HepG2 (cell line): ENCODE measurements around the gene DDX17. TPM values are rescaled to one million over a fixed set of nuclear protein-coding genes. Genes with fewer than 3 reads are reported as not detected.

ENCODE experiments used
- BHLHE40 ChIP-seq: IDR thresholded peaks from 2 replicates; pipeline ENCODE4 v1.6.1; 2011; ENCODE audit warnings: low read length, improper control_type of control experiment
- BRF2 ChIP-seq: sonication (generic); formaldehyde crosslinking; IDR thresholded peaks from 2 replicates; pipeline ENCODE4 v1.8.1; 2022; ENCODE audit warnings: mild to moderate bottlenecking, missing genetic modification reagents
- FOXA1 ChIP-seq, 2 experiments: fragments of 450-650 bp in 1 of 2; sonication (generic) in 1 of 2; formaldehyde crosslinking in 1 of 2; IDR thresholded peaks; 2 replicates each; pipeline versions ENCODE4 v1.4.0 to v1.6.1; 2016 to 2020; ENCODE audit warnings: missing genetic modification reagents in 1 of 2
- REPIN1 ChIP-seq: sonication (generic); formaldehyde crosslinking; IDR thresholded peaks from 2 replicates; pipeline ENCODE4 v1.8.0; 2022; ENCODE audit warnings: missing genetic modification reagents, low read depth, mild to moderate bottlenecking, borderline replicate concordance
- SKI ChIP-seq: fragments of 450-650 bp; IDR thresholded peaks from one replicate; pipeline ENCODE4 v1.6.1; 2018; ENCODE audit warnings: mild to moderate bottlenecking; ENCODE audit not compliant: partially characterized antibody
- ZBTB1 ChIP-seq: sonication (generic); formaldehyde crosslinking; IDR thresholded peaks from 2 replicates; pipeline ENCODE4 v1.4.0; 2020; ENCODE audit warnings: missing genetic modification reagents, borderline replicate concordance
- ZBTB3 ChIP-seq: sonication (generic); formaldehyde crosslinking; IDR thresholded peaks from 2 replicates; pipeline ENCODE4 v1.4.0; 2020; ENCODE audit warnings: low read depth, mild to moderate bottlenecking, moderate library complexity, missing genetic modification reagents, borderline replicate concordance
- ZNF143 ChIP-seq: sonication (generic); formaldehyde crosslinking; IDR thresholded peaks from 2 replicates; pipeline ENCODE4 v1.4.0; 2020; ENCODE audit warnings: missing genetic modification reagents
- ZNF274 ChIP-seq: sonication (generic); formaldehyde crosslinking; IDR thresholded peaks from 2 replicates; pipeline ENCODE4 v1.5.1; 2020; ENCODE audit warnings: mild to moderate bottlenecking, missing genetic modification reagents
- ZNF501 ChIP-seq: sonication (generic); formaldehyde crosslinking; IDR thresholded peaks from 2 replicates; pipeline ENCODE4 v1.5.1; 2020; ENCODE audit warnings: mild to moderate bottlenecking, moderate library complexity, missing genetic modification reagents
- ZNF619 ChIP-seq: sonication (generic); formaldehyde crosslinking; IDR thresholded peaks from 2 replicates; pipeline ENCODE4 v1.4.0; 2020; ENCODE audit warnings: mild to moderate bottlenecking, missing genetic modification reagents
- ZNF788 ChIP-seq: sonication (generic); formaldehyde crosslinking; IDR thresholded peaks from 2 replicates; pipeline ENCODE4 v1.5.0; 2020; ENCODE audit warnings: mild to moderate bottlenecking, missing genetic modification reagents, borderline replicate concordance
- ZNF790 ChIP-seq: sonication (generic); formaldehyde crosslinking; IDR thresholded peaks from 2 replicates; pipeline ENCODE4 v1.8.0; 2022; ENCODE audit warnings: missing genetic modification reagents, mild to moderate bottlenecking, borderline replicate concordance
- ZSCAN31 ChIP-seq: sonication (generic); formaldehyde crosslinking; IDR thresholded peaks from 2 replicates; pipeline ENCODE4 v1.5.0; 2020; ENCODE audit warnings: low read depth, mild to moderate bottlenecking, missing genetic modification reagents
- polyA plus RNA-seq, 8 experiments: library from polyadenylated mRNA; depleted of rRNA in 3 of 8; stranded (reverse) in 7 of 8; unstranded in 1 of 8; fragments of >200 nt; fragmentation: Illumina TruSeq in 4 of 8; extraction: Trizol in 4 of 8; gene quantifications; 2 replicates each; pipeline versions ENCODE4 v1.2.1 to v1.2.3, GENCODE V29; 2011 to 2016; ENCODE audit warnings: low read depth in 4 of 8, missing spikeins in 1 of 8, mixed read lengths in 1 of 8; ENCODE audit not compliant: insufficient read depth in 1 of 8
- total RNA-seq, 5 experiments: library from RNA; depleted of rRNA; stranded (reverse); fragments of >200 nt; fragmentation: Illumina TruSeq; extraction: Trizol; gene quantifications; 2 replicates each; pipeline ENCODE4 v1.2.3, GENCODE V29; 2016; ENCODE audit warnings: low read depth in 1 of 5
- TF ChIP-seq, protein P1 (sequence below): sonication (generic); formaldehyde crosslinking; IDR thresholded peaks from 2 replicates; pipeline ENCODE4 v1.4.0; 2020; ENCODE audit warnings: missing genetic modification reagents, borderline replicate concordance
- TF ChIP-seq, protein P2 (sequence below): sonication (generic); formaldehyde crosslinking; IDR thresholded peaks from 2 replicates; pipeline ENCODE4 v1.4.0; 2020; ENCODE audit warnings: missing genetic modification reagents, borderline replicate concordance
- TF ChIP-seq, protein P3 (sequence below): IDR thresholded peaks from 2 replicates; pipeline ENCODE4 v1.6.1; 2016; ENCODE audit warnings: missing biosample characterization, missing genetic modification reagents, low read depth

Gene DDX17
- total and polyA plus RNA-seq, 2 of the 13 experiments (the other 11 are each of a cell fraction or from before 2014, with no cell fraction given) = 238 to 344 TPM

DNA sequence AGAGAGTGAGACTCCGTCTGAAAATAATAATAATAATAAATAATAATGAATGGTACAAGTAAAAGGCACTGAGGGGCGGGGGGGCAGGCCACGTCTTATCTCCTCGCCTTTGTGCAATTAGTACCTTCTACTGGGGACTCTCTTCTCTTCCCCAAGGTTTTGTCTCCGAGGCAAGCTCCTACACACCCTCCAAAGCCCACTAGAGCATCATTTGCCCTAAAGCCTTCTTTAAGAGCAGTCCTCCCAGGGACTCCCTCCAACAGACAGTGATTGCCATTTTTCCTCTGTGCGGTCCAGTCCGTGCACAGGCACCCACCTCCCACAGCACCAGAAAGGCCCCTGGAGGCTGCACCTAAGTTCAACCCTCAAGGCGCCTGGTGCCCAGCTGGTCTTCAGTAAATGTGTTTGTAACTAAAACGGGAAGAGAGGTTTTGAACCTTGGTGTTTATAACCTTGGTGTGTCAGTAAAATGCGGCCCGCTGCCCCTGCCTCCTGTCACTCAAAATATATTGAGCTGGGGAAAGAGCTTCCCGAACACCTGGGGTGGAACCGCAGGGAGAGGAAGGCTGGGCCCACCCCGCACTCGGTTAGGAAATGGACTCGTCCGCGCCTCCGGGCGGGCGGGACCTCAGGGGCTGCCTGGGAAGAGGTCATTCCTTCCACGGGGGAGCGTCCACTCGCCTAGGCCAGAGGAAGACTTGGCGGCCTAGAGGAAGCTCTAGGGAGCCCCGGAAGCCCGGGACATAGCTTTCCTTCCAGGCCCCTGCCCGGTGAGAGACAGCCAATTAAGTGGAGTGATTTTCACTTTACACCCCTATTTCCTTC, 42.9 kb downstream of the DDX17 start (continued):
- TF ChIP-seq, protein P1, sequence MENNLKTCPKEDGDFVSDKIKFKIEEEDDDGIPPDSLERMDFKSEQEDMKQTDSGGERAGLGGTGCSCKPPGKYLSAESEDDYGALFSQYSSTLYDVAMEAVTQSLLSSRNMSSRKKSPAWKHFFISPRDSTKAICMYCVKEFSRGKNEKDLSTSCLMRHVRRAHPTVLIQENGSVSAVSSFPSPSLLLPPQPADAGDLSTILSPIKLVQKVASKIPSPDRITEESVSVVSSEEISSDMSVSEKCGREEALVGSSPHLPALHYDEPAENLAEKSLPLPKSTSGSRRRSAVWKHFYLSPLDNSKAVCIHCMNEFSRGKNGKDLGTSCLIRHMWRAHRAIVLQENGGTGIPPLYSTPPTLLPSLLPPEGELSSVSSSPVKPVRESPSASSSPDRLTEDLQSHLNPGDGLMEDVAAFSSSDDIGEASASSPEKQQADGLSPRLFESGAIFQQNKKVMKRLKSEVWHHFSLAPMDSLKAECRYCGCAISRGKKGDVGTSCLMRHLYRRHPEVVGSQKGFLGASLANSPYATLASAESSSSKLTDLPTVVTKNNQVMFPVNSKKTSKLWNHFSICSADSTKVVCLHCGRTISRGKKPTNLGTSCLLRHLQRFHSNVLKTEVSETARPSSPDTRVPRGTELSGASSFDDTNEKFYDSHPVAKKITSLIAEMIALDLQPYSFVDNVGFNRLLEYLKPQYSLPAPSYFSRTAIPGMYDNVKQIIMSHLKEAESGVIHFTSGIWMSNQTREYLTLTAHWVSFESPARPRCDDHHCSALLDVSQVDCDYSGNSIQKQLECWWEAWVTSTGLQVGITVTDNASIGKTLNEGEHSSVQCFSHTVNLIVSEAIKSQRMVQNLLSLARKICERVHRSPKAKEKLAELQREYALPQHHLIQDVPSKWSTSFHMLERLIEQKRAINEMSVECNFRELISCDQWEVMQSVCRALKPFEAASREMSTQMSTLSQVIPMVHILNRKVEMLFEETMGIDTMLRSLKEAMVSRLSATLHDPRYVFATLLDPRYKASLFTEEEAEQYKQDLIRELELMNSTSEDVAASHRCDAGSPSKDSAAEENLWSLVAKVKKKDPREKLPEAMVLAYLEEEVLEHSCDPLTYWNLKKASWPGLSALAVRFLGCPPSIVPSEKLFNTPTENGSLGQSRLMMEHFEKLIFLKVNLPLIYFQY (CRISPR knock-in tag) = peak; percentile 39; the same call in 1 of the 2 replicates
- TF ChIP-seq SKI (no peak), REPIN1 (peak; percentile 58; the same call in 1 of the 2 replicates), BHLHE40 (peak; percentile 91), ZNF501 (CRISPR knock-in tag) (peak; percentile 77), ZBTB3 (no peak), BRF2 (no peak), ZNF619 (CRISPR knock-in tag) (no peak), ZNF788 (CRISPR knock-in tag) (no peak; the same call in 1 of the 2 replicates), FOXA1 (IDR thresholded peaks at IDR 0.05) (no peak), FOXA1 (CRISPR knock-in tag; IDR thresholded peaks at IDR 0.05) (no peak), ZNF143 (no peak), ZSCAN31 (CRISPR knock-in tag) (no peak), ZNF790 (CRISPR knock-in tag) (no peak), ZNF274 (CRISPR knock-in tag) (no peak), ZBTB1 (CRISPR knock-in tag) (no peak)
- TF ChIP-seq, protein P2, sequence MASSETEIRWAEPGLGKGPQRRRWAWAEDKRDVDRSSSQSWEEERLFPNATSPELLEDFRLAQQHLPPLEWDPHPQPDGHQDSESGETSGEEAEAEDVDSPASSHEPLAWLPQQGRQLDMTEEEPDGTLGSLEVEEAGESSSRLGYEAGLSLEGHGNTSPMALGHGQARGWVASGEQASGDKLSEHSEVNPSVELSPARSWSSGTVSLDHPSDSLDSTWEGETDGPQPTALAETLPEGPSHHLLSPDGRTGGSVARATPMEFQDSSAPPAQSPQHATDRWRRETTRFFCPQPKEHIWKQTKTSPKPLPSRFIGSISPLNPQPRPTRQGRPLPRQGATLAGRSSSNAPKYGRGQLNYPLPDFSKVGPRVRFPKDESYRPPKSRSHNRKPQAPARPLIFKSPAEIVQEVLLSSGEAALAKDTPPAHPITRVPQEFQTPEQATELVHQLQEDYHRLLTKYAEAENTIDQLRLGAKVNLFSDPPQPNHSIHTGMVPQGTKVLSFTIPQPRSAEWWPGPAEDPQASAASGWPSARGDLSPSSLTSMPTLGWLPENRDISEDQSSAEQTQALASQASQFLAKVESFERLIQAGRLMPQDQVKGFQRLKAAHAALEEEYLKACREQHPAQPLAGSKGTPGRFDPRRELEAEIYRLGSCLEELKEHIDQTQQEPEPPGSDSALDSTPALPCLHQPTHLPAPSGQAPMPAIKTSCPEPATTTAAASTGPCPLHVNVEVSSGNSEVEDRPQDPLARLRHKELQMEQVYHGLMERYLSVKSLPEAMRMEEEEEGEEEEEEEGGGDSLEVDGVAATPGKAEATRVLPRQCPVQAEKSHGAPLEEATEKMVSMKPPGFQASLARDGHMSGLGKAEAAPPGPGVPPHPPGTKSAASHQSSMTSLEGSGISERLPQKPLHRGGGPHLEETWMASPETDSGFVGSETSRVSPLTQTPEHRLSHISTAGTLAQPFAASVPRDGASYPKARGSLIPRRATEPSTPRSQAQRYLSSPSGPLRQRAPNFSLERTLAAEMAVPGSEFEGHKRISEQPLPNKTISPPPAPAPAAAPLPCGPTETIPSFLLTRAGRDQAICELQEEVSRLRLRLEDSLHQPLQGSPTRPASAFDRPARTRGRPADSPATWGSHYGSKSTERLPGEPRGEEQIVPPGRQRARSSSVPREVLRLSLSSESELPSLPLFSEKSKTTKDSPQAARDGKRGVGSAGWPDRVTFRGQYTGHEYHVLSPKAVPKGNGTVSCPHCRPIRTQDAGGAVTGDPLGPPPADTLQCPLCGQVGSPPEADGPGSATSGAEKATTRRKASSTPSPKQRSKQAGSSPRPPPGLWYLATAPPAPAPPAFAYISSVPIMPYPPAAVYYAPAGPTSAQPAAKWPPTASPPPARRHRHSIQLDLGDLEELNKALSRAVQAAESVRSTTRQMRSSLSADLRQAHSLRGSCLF (CRISPR knock-in tag) = no peak
- TF ChIP-seq, protein P3, sequence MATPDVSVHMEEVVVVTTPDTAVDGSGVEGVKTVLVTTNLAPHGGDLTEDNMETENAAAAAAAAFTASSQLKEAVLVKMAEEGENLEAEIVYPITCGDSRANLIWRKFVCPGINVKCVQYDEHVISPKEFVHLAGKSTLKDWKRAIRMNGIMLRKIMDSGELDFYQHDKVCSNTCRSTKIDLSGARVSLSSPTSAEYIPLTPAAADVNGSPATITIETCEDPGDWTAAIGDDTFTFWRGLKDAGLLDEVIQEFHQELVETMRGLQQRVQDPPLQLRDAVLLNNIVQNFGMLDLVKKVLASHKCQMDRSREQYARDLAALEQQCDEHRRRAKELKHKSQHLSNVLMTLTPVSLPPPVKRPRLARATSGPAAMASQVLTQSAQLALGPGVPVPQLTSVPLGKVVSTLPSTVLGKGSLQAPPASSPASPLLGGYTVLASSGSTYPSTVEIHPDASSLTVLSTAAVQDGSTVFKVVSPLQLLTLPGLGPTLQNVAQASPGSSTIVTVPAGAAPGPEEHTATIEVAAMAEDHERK (CRISPR knock-in tag) = no peak
